Measurements from ENCODE around the gene SPATA17. TPM values are rescaled to one million over a fixed set of nuclear protein-coding genes. Genes with fewer than 3 reads are reported as not detected.

Gene SPATA17
- total and polyA plus RNA-seq, 10 of the 15 experiments (the other 5 are each of a cell fraction or from before 2014, with no cell fraction given): 0.08 to 0.27 (median 0.11) TPM; not detected in 6

- CTCF ChIA-PET: no interaction called here
- Histone ChIP-seq H3K27me3 (replicated peaks in 1 of 2; ENCODE audit: control insufficient read depth in 2 of 2, insufficient read depth in 2 of 2, low read length in 1 of 2) (no peaks in the 10 kb centered on the region), H3K4me1 (ENCODE audit: control insufficient read depth, insufficient read depth, low read length) (no peaks in the 10 kb centered on the region), H3K27ac (ENCODE audit: control insufficient read depth, insufficient read depth) (no peak overlapping the region), H4K20me1 (ENCODE audit: control insufficient read depth, insufficient read depth) (no peaks in the 10 kb centered on the region), H3K79me2 (ENCODE audit: control insufficient read depth, insufficient read depth, low read length) (no peaks in the 10 kb centered on the region), H2AFZ (ENCODE audit: control insufficient read depth, low read depth, low read length) (no peak overlapping the region), H3K4me2 (ENCODE audit: control insufficient read depth, insufficient read depth) (no peak overlapping the region), H3K9ac (ENCODE audit: control insufficient read depth, insufficient read depth, low read length) (no peak overlapping the region), H3K9me3 (replicated peaks; ENCODE audit: control insufficient read depth, insufficient read depth, low read length) (no peaks in the 10 kb centered on the region), H3K4me3 (no peak overlapping the region), H3K36me3 (ENCODE audit: control insufficient read depth in 2 of 2, insufficient read depth in 2 of 2, low read length in 1 of 2) (no peaks in the 10 kb centered on the region)
- SMC1A ChIA-PET (ENCODE audit: uncharacterized antibody, unreplicated experiment): interaction anchor here (0.9 kb wide), 1 partner anchor 23 kb away, joined by 3 read pairs; no protein-coding TSS in a partner anchor
- FAIRE-seq: no peak
- BruUV-seq (replicated peaks): no TSS peak
- DNase-seq (ENCODE audit: low read depth, low spot score): no peak
- in situ Hi-C loops (cut with MboI) (no loop called here), intact Hi-C loops (cut with micrococcal nuclease; ENCODE audit: unreplicated experiment) (no loop called here)
- TF ChIP-seq ETV6 (conservative IDR thresholded peaks at IDR 0.05 in 1 of 2, IDR thresholded peaks at IDR 0.05 in 1 of 2; ENCODE audit: borderline replicate concordance in 1 of 2, low read depth in 1 of 2): no peak
- TF ChIP-seq CEBPB (IDR thresholded peaks at IDR 0.05; ENCODE audit: borderline replicate concordance in 1 of 2, low read depth in 2 of 2, low read length in 2 of 2): no peak
- POLR2A ChIA-PET: no interaction called here
- no peak for ATAC-seq
- RAD21 ChIA-PET (ENCODE audit: unreplicated experiment): no interaction called here
Observed at GRCh38 chr1:217769768-217770167, 138.6 kb downstream of the SPATA17 start.

GRCh38 chr1:217770918-217771317, 139.8 kb downstream of the SPATA17 start:
- in situ Hi-C loops (cut with MboI) (no loop called here), intact Hi-C loops (cut with micrococcal nuclease; ENCODE audit: unreplicated experiment) (no loop called here)
- no TSS peak for BruUV-seq (replicated peaks)
- Histone ChIP-seq H3K4me2 (ENCODE audit: control insufficient read depth, insufficient read depth) (no peak overlapping the region), H3K27ac (ENCODE audit: control insufficient read depth, insufficient read depth) (no peak overlapping the region), H4K20me1 (ENCODE audit: control insufficient read depth, insufficient read depth) (no peaks in the 10 kb centered on the region), H3K4me1 (ENCODE audit: control insufficient read depth, insufficient read depth, low read length) (no peaks in the 10 kb centered on the region), H2AFZ (ENCODE audit: control insufficient read depth, low read depth, low read length) (no peak overlapping the region), H3K9ac (ENCODE audit: control insufficient read depth, insufficient read depth, low read length) (no peak overlapping the region), H3K36me3 (ENCODE audit: control insufficient read depth in 2 of 2, insufficient read depth in 2 of 2, low read length in 1 of 2) (no peaks in the 10 kb centered on the region), H3K27me3 (replicated peaks in 1 of 2; ENCODE audit: control insufficient read depth in 2 of 2, insufficient read depth in 2 of 2, low read length in 1 of 2) (no peaks in the 10 kb centered on the region), H3K79me2 (ENCODE audit: control insufficient read depth, insufficient read depth, low read length) (no peaks in the 10 kb centered on the region), H3K9me3 (replicated peaks; ENCODE audit: control insufficient read depth, insufficient read depth, low read length) (no peaks in the 10 kb centered on the region), H3K4me3 (no peak overlapping the region)
- POLR2A ChIA-PET: no interaction called here
- 12% methylated on average over 2 of the region's 3 CpGs for WGBS (ENCODE audit: insufficient coverage, insufficient replicate concordance, low lambda C conversion rate, missing lambda C conversion rate)
- TF ChIP-seq FOS (IDR thresholded peaks at IDR 0.05; ENCODE audit: borderline replicate concordance, extremely low read depth, insufficient read length): no peak
- no peak for TF ChIP-seq USF2 (IDR thresholded peaks at IDR 0.05; ENCODE audit: borderline replicate concordance, low read depth, low read length)
- TF ChIP-seq ZZZ3 (IDR thresholded peaks at IDR 0.05; ENCODE audit: control insufficient read depth, insufficient read length, low read depth): no peak
- TF ChIP-seq ELK1 (IDR thresholded peaks at IDR 0.05; ENCODE audit: low read depth, low read length): no peak
- TF ChIP-seq SREBF2 (IDR thresholded peaks at IDR 0.05; ENCODE audit: low read length): no peak
- TF ChIP-seq TCF12 (IDR thresholded peaks at IDR 0.05; ENCODE audit: low read depth, low read length): no peak
- TF ChIP-seq SKIL (IDR thresholded peaks at IDR 0.05; ENCODE audit: low read depth, poor library complexity, severe bottlenecking): no peak
- SMC1A ChIA-PET (ENCODE audit: uncharacterized antibody, unreplicated experiment): no interaction called here
- RAD21 ChIA-PET (ENCODE audit: unreplicated experiment): no interaction called here
- CTCF ChIA-PET: no interaction called here
- FAIRE-seq: no peak
- ATAC-seq: no peak
- no peak for DNase-seq (ENCODE audit: low read depth, low spot score)

Data from GM12878 (cell line).